BJ (cell line): ENCODE results near the gene SLC13A3. TPM values are rescaled to one million over a fixed set of nuclear protein-coding genes. Genes with fewer than 3 reads are reported as not detected.
A peak's percentile ranks its signal among the peaks of the same experiment; 100 is the strongest.

Experiments used
- CTCF ChIA-PET: fragments of 350-600 bp; formaldehyde crosslinking; extraction: SDS; loops from one replicate; lab custom pipeline; 2021; ENCODE audit warnings: antibody characterized with exemption, inconsistent platforms; lab: Yijun Ruan, JAX
- POLR2A ChIA-PET: fragments of 300-600 bp; sonication (Branson Sonifier 250); formaldehyde crosslinking; extraction: SDS; loops from one replicate; lab custom pipeline; 2021; ENCODE audit warnings: antibody characterized with exemption; lab: Charles Lee
- DNase-seq: peaks from one replicate; pipeline ENCODE4 v3.0.0-alpha.2; 2011; ENCODE audit warnings: low read depth
- H3K27me3 ChIP-seq: 2 replicates; pipeline ENCODE4 v1.6.0; 2011; ENCODE audit warnings: low read length; ENCODE audit not compliant: control insufficient read depth, insufficient read depth
- H3K36me3 ChIP-seq: 2 replicates; pipeline ENCODE4 v1.5.1; 2011; ENCODE audit warnings: low read length; ENCODE audit not compliant: control insufficient read depth, insufficient read depth
- H3K4me3 ChIP-seq: 2 replicates; pipeline ENCODE4 v1.5.1; 2011; ENCODE audit warnings: low read depth, mild to moderate bottlenecking, control low read depth, low read length
- polyA plus RNA-seq: library from polyadenylated mRNA; depleted of rRNA; stranded (reverse); fragments of >200 nt; gene quantifications from 2 replicates; pipeline ENCODE4 v1.2.3, GENCODE V29; 2011
- TF ChIP-seq, protein P1 (sequence below): IDR thresholded peaks from 2 replicates; pipeline ENCODE4 v1.5.1; 2011; ENCODE audit warnings: low read depth, mild to moderate bottlenecking, control low read depth, inconsistent platforms, low read length, moderate library complexity; ENCODE audit not compliant: insufficient read depth

The SLC13A3 gene
- polyA plus RNA-seq, 1 experiment = 3.5 TPM

DNA sequence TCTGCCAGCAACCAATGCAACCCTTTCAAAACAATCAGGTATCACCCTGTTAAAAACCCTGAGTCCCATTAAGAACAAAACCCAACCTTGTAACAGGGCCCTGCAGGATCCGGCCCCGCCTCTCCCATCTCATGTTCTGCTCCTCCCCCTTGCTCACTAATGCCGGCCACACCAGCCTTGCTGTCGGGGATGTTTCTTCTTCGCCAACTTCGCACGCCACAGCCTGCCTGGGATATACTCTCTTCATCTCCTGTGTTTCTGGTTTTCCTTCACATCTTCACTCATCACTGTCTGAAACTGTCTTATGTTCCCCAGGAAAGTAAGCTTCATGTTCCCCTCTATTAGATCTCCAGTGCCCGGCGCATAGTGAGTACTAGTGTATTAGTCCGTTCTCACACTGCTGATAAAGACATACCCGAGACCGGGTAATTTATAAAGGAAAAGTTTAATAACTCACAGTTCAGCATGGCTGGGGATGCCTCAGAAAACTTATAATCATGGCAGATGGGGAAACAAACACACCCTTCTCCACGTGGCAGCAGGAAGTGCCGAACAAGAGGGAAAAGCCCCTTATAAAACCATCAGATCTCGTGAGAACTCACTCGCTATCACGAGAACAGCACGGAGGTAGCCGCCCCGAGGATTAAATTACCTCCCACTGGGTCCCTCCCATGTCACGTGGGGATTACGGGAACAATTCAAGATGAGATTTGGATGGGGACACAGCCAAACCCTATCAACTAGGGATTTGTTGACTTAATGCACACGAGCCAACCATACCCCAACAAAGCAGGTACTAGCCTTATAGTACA, 32.9 kb upstream of the SLC13A3 start:
- ChIA-PET POLR2A (no interaction called here), CTCF (interaction anchor here (1.4 to 6.2 kb wide), 3 partner anchors 11 to 163 kb away, joined by 4 to 60 read pairs (median 6); no protein-coding TSS in a partner anchor)
- H3K27me3 ChIP-seq = no peaks in the 10 kb centered on the region
- no peak for DNase-seq
- H3K36me3 ChIP-seq = peaks cover 6% of the 10 kb centered on the region
- TF ChIP-seq, protein P1, sequence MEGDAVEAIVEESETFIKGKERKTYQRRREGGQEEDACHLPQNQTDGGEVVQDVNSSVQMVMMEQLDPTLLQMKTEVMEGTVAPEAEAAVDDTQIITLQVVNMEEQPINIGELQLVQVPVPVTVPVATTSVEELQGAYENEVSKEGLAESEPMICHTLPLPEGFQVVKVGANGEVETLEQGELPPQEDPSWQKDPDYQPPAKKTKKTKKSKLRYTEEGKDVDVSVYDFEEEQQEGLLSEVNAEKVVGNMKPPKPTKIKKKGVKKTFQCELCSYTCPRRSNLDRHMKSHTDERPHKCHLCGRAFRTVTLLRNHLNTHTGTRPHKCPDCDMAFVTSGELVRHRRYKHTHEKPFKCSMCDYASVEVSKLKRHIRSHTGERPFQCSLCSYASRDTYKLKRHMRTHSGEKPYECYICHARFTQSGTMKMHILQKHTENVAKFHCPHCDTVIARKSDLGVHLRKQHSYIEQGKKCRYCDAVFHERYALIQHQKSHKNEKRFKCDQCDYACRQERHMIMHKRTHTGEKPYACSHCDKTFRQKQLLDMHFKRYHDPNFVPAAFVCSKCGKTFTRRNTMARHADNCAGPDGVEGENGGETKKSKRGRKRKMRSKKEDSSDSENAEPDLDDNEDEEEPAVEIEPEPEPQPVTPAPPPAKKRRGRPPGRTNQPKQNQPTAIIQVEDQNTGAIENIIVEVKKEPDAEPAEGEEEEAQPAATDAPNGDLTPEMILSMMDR = no peak
- peak overlapping the region; percentile 44 for H3K4me3 ChIP-seq

DNA sequence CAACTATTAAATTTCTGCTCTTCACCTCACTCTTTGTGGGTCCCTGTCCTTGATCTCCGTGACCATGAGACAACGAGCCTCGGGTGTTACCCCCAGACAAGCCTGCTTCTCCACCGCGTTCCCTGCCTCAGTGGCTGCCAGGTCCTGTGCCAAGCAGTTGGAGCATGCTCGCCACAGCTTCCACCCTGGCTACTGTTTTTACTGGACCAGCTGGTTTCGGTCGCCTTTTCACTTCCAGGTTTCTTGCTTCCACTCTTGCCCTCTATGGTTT, 32.3 kb upstream of the SLC13A3 start:
- TF ChIP-seq, protein P1 = no peak
- Histone ChIP-seq H3K36me3 (peaks cover 6% of the 10 kb centered on the region), H3K27me3 (no peaks in the 10 kb centered on the region), H3K4me3 (peak overlapping the region; percentile 44)
- DNase-seq = no peak
- ChIA-PET POLR2A (no interaction called here), CTCF (interaction anchor here (1.4 to 6.2 kb wide), 3 partner anchors 11 to 162 kb away, joined by 4 to 60 read pairs (median 6); no protein-coding TSS in a partner anchor)

DNA sequence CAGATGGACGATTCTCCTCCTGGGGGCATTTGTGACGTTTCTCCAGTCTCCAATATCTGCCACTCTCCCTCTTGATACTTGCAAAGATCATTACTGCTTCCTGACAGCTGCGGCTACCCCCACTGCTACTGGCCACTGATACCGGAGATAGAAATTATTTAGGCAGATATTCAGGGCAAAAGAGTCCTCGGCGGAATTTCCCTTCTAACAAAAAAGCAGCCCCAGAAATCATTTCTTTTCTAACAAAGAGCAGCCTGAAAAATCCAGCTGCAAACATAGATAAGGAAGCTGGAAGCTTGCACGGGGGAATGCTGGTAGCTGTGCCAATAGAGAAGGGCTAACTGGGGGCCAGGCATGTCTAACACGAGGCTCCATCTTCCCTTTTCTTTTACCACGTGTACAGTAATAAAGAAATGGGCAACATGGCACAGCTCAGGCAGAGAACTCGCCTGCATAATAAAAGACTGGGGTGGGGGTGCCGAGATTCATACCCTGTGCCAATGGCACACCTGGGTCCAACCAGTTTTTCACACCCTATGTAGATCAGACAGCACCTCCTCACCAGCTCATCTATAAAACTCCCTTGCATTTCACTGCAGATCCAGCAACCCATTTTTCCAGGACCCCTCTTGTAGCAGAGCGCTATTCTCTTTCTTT, 31.9 kb upstream of the SLC13A3 start:
- POLR2A ChIA-PET = no interaction called here
- DNase-seq = no peak
- CTCF ChIA-PET = interaction anchor here (0.7 to 6.2 kb wide), 6 partner anchors 10 to 162 kb away, joined by 3 to 60 read pairs (median 4); no protein-coding TSS in a partner anchor
- Histone ChIP-seq H3K4me3 (peak overlapping the region; percentile 44), H3K36me3 (peaks cover 6% of the 10 kb centered on the region), H3K27me3 (no peaks in the 10 kb centered on the region)
- TF ChIP-seq, protein P1 = no peak

DNA sequence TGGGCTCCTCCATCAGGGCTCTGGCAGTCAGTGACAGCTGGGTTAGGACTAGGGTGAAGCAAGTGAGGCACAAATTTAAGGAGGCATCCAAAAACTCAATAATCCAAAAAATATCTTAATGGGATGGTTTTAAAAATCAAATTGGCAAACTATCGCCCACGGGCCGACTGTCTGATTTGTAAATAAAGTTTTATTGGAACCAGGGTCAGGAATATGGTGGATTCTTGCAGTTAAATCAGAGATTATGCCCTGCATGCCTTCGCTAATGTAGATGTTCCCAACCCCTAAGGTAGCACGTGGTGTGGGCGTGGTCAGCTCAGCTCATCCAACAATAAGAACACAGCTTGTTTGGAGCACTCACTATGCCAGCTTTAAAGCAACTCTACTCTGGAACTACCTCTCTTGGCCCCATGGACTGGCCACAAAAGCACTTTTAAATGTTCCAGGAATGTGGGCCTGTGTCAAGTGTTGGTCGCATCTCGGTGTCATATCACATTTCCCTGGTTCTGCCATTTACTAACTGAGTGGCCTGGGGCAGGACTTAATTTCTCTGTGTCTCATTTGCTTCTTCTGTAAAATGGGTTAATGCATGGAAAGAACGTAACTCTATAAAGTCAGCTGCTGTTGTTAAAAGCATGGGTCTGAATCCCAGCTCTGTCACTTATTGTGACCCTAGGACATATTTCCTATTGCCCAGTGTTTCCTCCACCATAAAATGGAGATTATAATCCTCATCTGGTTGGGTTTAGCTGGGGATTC, 31.0 kb upstream of the SLC13A3 start:
- ChIA-PET CTCF (interaction anchor here (0.7 to 6.2 kb wide), 7 partner anchors 9 to 161 kb away, joined by 3 to 60 read pairs (median 4); no protein-coding TSS in a partner anchor), POLR2A (no interaction called here)
- DNase-seq = no peak
- TF ChIP-seq, protein P1 = no peak
- no peaks in the 10 kb centered on the region for H3K27me3 ChIP-seq
- peaks cover 6% of the 10 kb centered on the region for H3K36me3 ChIP-seq
- H3K4me3 ChIP-seq = no peak overlapping the region
